OCI-LY7 (cell line): ENCODE results near the gene PLPPR1. TPM values are rescaled to one million over a fixed set of nuclear protein-coding genes. Genes with fewer than 3 reads are reported as not detected.
"Not testable (repeated sequence)": the region's sequence is repeated elsewhere in the genome, so short reads cannot be mapped to it uniquely, and the experiment has no call there.

Experiments used
- BruUV-seq: library from RNA; stranded (reverse); fragments of 400-500 nt; replicated peaks from 2 replicates; lab custom pipeline; 2021; lab: Mats Ljungman, UMichigan
- CTCF ChIA-PET: fragments of 300-600 bp; sonication (Branson Sonifier 250); formaldehyde crosslinking; loops from one replicate; lab custom pipeline; 2022; ENCODE audit warnings: antibody characterized with exemption; ENCODE audit not compliant: unreplicated experiment; lab: Charles Lee
- POLR2A ChIA-PET: fragments of 300-600 bp; sonication (Branson Sonifier 250); formaldehyde crosslinking; loops from one replicate; lab custom pipeline; 2022; ENCODE audit warnings: antibody characterized with exemption; lab: Charles Lee
- DNase-seq: peaks from one replicate; pipeline ENCODE4 v3.0.0-alpha.2; 2015; ENCODE audit warnings: low spot score
- H2AFZ ChIP-seq: fragments of 200-600 bp; sonication (generic), shearing (Covaris generic); 2 replicates; pipeline ENCODE4 v1.6.1; 2014; ENCODE audit warnings: mild to moderate bottlenecking, antibody characterized with exemption, low read length, moderate library complexity
- H3K27ac ChIP-seq: fragments of 200-600 bp; sonication (generic); 2 replicates; pipeline ENCODE4 v1.5.1; 2014; ENCODE audit warnings: mixed run types, low read depth, mild to moderate bottlenecking, moderate library complexity, low read length, inconsistent platforms; ENCODE audit not compliant: poor library complexity, severe bottlenecking
- H3K36me3 ChIP-seq: fragments of 200-600 bp; sonication (generic); 2 replicates; pipeline ENCODE4 v1.6.1; 2014; ENCODE audit warnings: mild to moderate bottlenecking, antibody characterized with exemption, low read length, moderate library complexity, mixed read lengths; ENCODE audit not compliant: insufficient read depth
- H3K4me1 ChIP-seq: fragments of 200-600 bp; sonication (generic); 2 replicates; pipeline ENCODE4 v1.5.1; 2014; ENCODE audit warnings: mild to moderate bottlenecking, low read length; ENCODE audit not compliant: insufficient read depth, poor library complexity, severe bottlenecking
- H3K4me2 ChIP-seq: fragments of 200-600 bp; sonication (generic); 2 replicates; pipeline ENCODE4 v1.6.1; 2014; ENCODE audit warnings: mild to moderate bottlenecking, low read length
- H3K4me3 ChIP-seq: fragments of 200-600 bp; sonication (generic); 2 replicates; pipeline ENCODE4 v1.5.1; 2014; ENCODE audit warnings: mild to moderate bottlenecking, low read depth, low read length; ENCODE audit not compliant: poor library complexity, severe bottlenecking
- H3K79me2 ChIP-seq: fragments of 200-600 bp; sonication (generic); 2 replicates; pipeline ENCODE4 v1.6.1; 2016; ENCODE audit warnings: low read depth, mild to moderate bottlenecking, low read length, moderate library complexity, mixed read lengths; ENCODE audit not compliant: insufficient read depth
- H3K9me2 ChIP-seq: fragments of 200-600 bp; sonication (generic); 2 replicates; pipeline ENCODE4 v1.6.1; 2016; ENCODE audit warnings: mild to moderate bottlenecking, low read length, mixed read lengths; ENCODE audit not compliant: insufficient read depth
- H3K9me3 ChIP-seq: fragments of 200-600 bp; sonication (generic); 2 replicates; pipeline ENCODE4 v1.6.1; 2014; ENCODE audit warnings: mild to moderate bottlenecking, mixed run types, low read length, mixed read lengths
- H4K20me1 ChIP-seq: fragments of 200-600 bp; sonication (generic); 2 replicates; pipeline ENCODE4 v1.6.1; 2014; ENCODE audit warnings: mild to moderate bottlenecking, antibody characterized with exemption, low read length, moderate library complexity, mixed read lengths; ENCODE audit not compliant: insufficient read depth
- CTCF ChIP-seq: fragments of 200-600 bp; sonication (generic); conservative IDR thresholded peaks from 2 replicates; pipeline ENCODE4 v1.5.1; 2014; ENCODE audit warnings: mild to moderate bottlenecking, antibody characterized with exemption, low read length, moderate library complexity, mixed read lengths
- EZH2phosphoT487 ChIP-seq: fragments of 200-600 bp; sonication (generic); IDR thresholded peaks from 2 replicates; pipeline ENCODE4 v1.6.1; 2018; ENCODE audit warnings: low read depth, borderline replicate concordance, mild to moderate bottlenecking, mixed run types, antibody characterized with exemption, low read length, moderate library complexity, mixed read lengths
- intact Hi-C: fragments of 100-400 bp; cut with micrococcal nuclease; formaldehyde crosslinking; loops from one replicate; pipeline ENCODE4 v1.10.0; 2022; ENCODE audit not compliant: unreplicated experiment
- total RNA-seq, 2 experiments: library from RNA; depleted of rRNA in 1 of 2; stranded (reverse); fragments of >200 nt in 1 of 2; shearing (Covaris generic) in 1 of 2; gene quantifications; 2 replicates each; pipeline ENCODE4 v1.2.3, GENCODE V29; 2014 to 2022

The PLPPR1 gene
- total RNA-seq, 2 experiments from 2014 or later, result not detected

- Histone ChIP-seq H3K9me2 (no peaks in the 10 kb centered on the region), H3K4me1 (no peaks in the 10 kb centered on the region), H3K36me3 (no peaks in the 10 kb centered on the region), H3K9me3 (no peaks in the 10 kb centered on the region), H3K27ac (no peak overlapping the region), H3K4me3 (no peak overlapping the region), H3K4me2 (no peak overlapping the region), H4K20me1 (no peaks in the 10 kb centered on the region), H3K79me2 (no peaks in the 10 kb centered on the region), H2AFZ (no peak overlapping the region)
- no peak for TF ChIP-seq EZH2phosphoT487
- TF ChIP-seq CTCF, result no peak
- intact Hi-C loops, result no loop called here
- ChIA-PET POLR2A (no interaction called here), CTCF (interaction anchor here (0.8 kb wide), 1 partner anchor 9 kb away, joined by 3 read pairs; no protein-coding TSS in a partner anchor)
- no peak for DNase-seq
- no TSS peak for BruUV-seq
Measured at GRCh38 chr9:101035098-101035497, 6.6 kb downstream of the PLPPR1 start.

DNA sequence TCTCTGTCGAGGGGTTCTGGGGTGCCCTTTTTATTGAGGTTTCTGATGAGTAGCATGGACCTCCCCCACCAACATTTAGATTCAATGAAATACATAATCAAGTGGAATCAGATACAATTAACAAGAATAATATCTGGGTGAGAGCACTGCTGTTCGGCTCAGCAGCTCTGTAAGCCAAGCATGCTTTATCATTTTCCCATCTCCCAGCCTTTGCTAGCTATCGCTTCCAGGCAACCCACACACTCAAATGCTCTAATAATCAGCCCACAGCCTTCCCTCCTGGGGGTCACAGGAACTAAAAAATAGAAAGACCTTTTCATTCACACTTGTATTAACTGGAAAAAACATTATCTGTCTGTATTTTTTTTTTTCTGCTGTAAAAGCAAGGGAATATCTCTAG is 8.9 kb downstream of the PLPPR1 start:
- H3K9me2 ChIP-seq, result no peaks in the 10 kb centered on the region
- intact Hi-C loops, result no loop called here
- TF ChIP-seq EZH2phosphoT487 (no peak), CTCF (no peak)
- ChIA-PET CTCF (no interaction called here), POLR2A (no interaction called here)
- DNase-seq, result no peak
- H3K36me3 ChIP-seq, result no peaks in the 10 kb centered on the region
- BruUV-seq, result no TSS peak
- no peaks in the 10 kb centered on the region for H3K4me1 ChIP-seq
- H3K27ac ChIP-seq, result no peak overlapping the region
- H3K4me3 ChIP-seq, result no peak overlapping the region
- no peaks in the 10 kb centered on the region for H4K20me1 ChIP-seq
- H3K9me3 ChIP-seq, result no peaks in the 10 kb centered on the region
- H3K4me2 ChIP-seq, result no peak overlapping the region
- H2AFZ ChIP-seq, result no peak overlapping the region
- H3K79me2 ChIP-seq, result no peaks in the 10 kb centered on the region

DNA sequence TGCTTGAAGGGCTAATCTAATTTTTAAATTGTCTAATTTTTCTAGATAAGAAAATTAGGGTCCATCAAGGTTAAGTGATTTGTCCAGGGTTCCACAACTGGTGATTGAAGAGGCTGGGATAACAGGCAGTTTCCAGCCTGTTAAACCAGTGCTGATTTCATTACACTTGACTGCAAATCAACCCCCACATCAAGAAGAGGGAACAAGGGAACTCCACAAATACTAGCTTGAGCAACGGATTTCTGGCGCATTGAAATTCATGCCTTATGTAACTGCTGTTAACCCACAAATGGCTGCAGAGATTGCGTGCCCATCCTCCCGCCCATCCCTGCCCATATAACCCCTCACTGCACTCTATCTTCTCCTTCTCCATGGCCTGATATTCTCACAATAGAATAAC is 10.0 kb downstream of the PLPPR1 start:
- H3K27ac ChIP-seq, result no peak overlapping the region
- ChIA-PET CTCF (no interaction called here), POLR2A (interaction anchor here (0.7 kb wide), 1 partner anchor 856 kb away, joined by 3 read pairs; no protein-coding TSS in a partner anchor)
- no peaks in the 10 kb centered on the region for H3K9me3 ChIP-seq
- no peaks in the 10 kb centered on the region for H3K79me2 ChIP-seq
- H3K4me3 ChIP-seq, result no peak overlapping the region
- H2AFZ ChIP-seq, result no peak overlapping the region
- H3K36me3 ChIP-seq, result no peaks in the 10 kb centered on the region
- intact Hi-C loops, result no loop called here
- no peaks in the 10 kb centered on the region for H4K20me1 ChIP-seq
- BruUV-seq, result no TSS peak
- H3K4me2 ChIP-seq, result no peak overlapping the region
- no peaks in the 10 kb centered on the region for H3K9me2 ChIP-seq
- DNase-seq, result no peak
- TF ChIP-seq CTCF (no peak), EZH2phosphoT487 (no peak)
- no peaks in the 10 kb centered on the region for H3K4me1 ChIP-seq

DNA sequence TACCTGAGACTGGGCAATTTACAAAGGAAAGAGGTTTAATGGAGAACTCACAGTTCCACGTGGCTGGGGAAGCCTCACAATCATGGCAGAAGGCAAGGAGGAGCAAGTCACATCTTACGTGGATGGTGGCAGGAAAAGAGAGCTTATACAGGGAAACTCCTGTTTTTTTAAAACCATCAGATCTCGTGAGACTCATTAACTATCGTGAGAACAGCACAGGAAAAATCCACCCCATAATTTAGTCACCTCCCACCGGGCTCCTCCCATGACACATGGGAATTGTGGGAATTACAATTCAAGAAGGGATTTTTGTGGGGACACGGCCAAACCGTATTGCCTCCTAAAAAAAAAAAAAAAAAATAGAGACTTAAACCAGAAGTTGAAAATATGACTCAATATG is 11.1 kb downstream of the PLPPR1 start:
- intact Hi-C loops, DNase-seq, H2AFZ ChIP-seq, H3K9me2 ChIP-seq, H3K79me2 ChIP-seq, CTCF ChIA-PET, BruUV-seq, H4K20me1 ChIP-seq, H3K4me3 ChIP-seq, H3K4me2 ChIP-seq, POLR2A ChIA-PET, H3K27ac ChIP-seq, H3K4me1 ChIP-seq, H3K9me3 ChIP-seq, H3K36me3 ChIP-seq: not testable (repeated sequence)
